ENCODE results near the gene EEF1B2. TPM values are rescaled to one million over a fixed set of nuclear protein-coding genes. Genes with fewer than 3 reads are reported as not detected.
"Not testable (repeated sequence)": the region's sequence is repeated elsewhere in the genome, so short reads cannot be mapped to it uniquely, and the experiment has no call there.

EEF1B2 gene
- total and polyA plus RNA-seq, 3 experiments from 2014 or later: 791 to 1,025 (median 1,019) TPM

- no peak overlapping the region for H3K27ac ChIP-seq (ENCODE audit: low read depth, low read length)
- H3K36me3 ChIP-seq (ENCODE audit: insufficient read depth, low read length): no peaks in the 10 kb centered on the region
- Mint-ChIP-seq H3K9me3 (no peaks in the 10 kb centered on the region), H3K4me3 (no peak overlapping the region), H3K36me3 (no peaks in the 10 kb centered on the region), H3K4me1 (no peaks in the 10 kb centered on the region), H3K27me3 (peaks cover 0 to 45% of the 10 kb centered on the region in 2 donors), H3K27ac (no peak overlapping the region)
- H3K4me1 ChIP-seq (ENCODE audit: insufficient read depth, low read length): no peaks in the 10 kb centered on the region
- CTCF ChIA-PET: interaction anchor here (0.7 kb wide), 1 partner anchor 586 kb away, joined by 3 read pairs; no protein-coding TSS in a partner anchor
- H3K9me3 ChIP-seq (ENCODE audit: low read length): no peaks in the 10 kb centered on the region
- POLR2A ChIA-PET: no interaction called here
- H3K27me3 ChIP-seq (ENCODE audit: insufficient read depth, low read length, poor library complexity, severe bottlenecking): no peaks in the 10 kb centered on the region
- H3K4me3 ChIP-seq (ENCODE audit: low read length): no peak overlapping the region
- DNase-seq: no peak
Measured at GRCh38 chr2:206192157-206192556, 32.5 kb downstream of the EEF1B2 start.

- Mint-ChIP-seq H3K36me3 (no peaks in the 10 kb centered on the region), H3K27ac (no peak overlapping the region), H3K9me3 (no peaks in the 10 kb centered on the region), H3K4me1 (no peaks in the 10 kb centered on the region), H3K4me3 (no peak overlapping the region), H3K27me3 (peaks cover 3 to 50% of the 10 kb centered on the region in 2 donors)
- DNase-seq: no peak
- no peaks in the 10 kb centered on the region for H3K36me3 ChIP-seq (ENCODE audit: insufficient read depth, low read length)
- H3K27ac ChIP-seq (ENCODE audit: low read depth, low read length): no peak overlapping the region
- no peaks in the 10 kb centered on the region for H3K27me3 ChIP-seq (ENCODE audit: insufficient read depth, low read length, poor library complexity, severe bottlenecking)
- no peak overlapping the region for H3K4me3 ChIP-seq (ENCODE audit: low read length)
- H3K9me3 ChIP-seq (ENCODE audit: low read length): no peaks in the 10 kb centered on the region
- ChIA-PET POLR2A (no interaction called here), CTCF (no interaction called here)
- no peaks in the 10 kb centered on the region for H3K4me1 ChIP-seq (ENCODE audit: insufficient read depth, low read length)
Measured at GRCh38 chr2:206193671-206194357, 34.1 kb downstream of the EEF1B2 start.

- Histone ChIP-seq H3K27ac (ENCODE audit: low read depth, low read length) (no peak overlapping the region), H3K4me1 (ENCODE audit: insufficient read depth, low read length) (no peaks in the 10 kb centered on the region), H3K9me3 (ENCODE audit: low read length) (no peaks in the 10 kb centered on the region), H3K27me3 (ENCODE audit: insufficient read depth, low read length, poor library complexity, severe bottlenecking) (no peaks in the 10 kb centered on the region), H3K36me3 (ENCODE audit: insufficient read depth, low read length) (no peaks in the 10 kb centered on the region), H3K4me3 (ENCODE audit: low read length) (no peak overlapping the region)
- no peaks in the 10 kb centered on the region for H3K4me1 Mint-ChIP-seq
- no peak overlapping the region for H3K4me3 Mint-ChIP-seq
- DNase-seq: no peak
- H3K27me3 Mint-ChIP-seq: peaks cover 10 to 42% of the 10 kb centered on the region in 2 donors
- H3K27ac Mint-ChIP-seq: no peak overlapping the region
- H3K36me3 Mint-ChIP-seq: no peaks in the 10 kb centered on the region
- H3K9me3 Mint-ChIP-seq: peaks cover 0 to 2% (median 0%) of the 10 kb centered on the region in 5 donors
- ChIA-PET POLR2A (no interaction called here), CTCF (no interaction called here)
Measured at GRCh38 chr2:206198677-206199076, 39.0 kb downstream of the EEF1B2 start.

GRCh38 chr2:206201075-206201848 is 41.6 kb downstream of the EEF1B2 start:
- Mint-ChIP-seq H3K27ac (no peak overlapping the region), H3K4me1 (no peaks in the 10 kb centered on the region), H3K9me3 (peaks cover 0 to 2% (median 0%) of the 10 kb centered on the region in 5 donors), H3K4me3 (no peak overlapping the region), H3K27me3 (peaks cover 10 to 36% of the 10 kb centered on the region in 2 donors), H3K36me3 (no peaks in the 10 kb centered on the region)
- Histone ChIP-seq H3K27me3 (ENCODE audit: insufficient read depth, low read length, poor library complexity, severe bottlenecking) (no peaks in the 10 kb centered on the region), H3K9me3 (ENCODE audit: low read length) (no peaks in the 10 kb centered on the region), H3K36me3 (ENCODE audit: insufficient read depth, low read length) (no peaks in the 10 kb centered on the region), H3K4me1 (ENCODE audit: insufficient read depth, low read length) (no peaks in the 10 kb centered on the region), H3K27ac (ENCODE audit: low read depth, low read length) (no peak overlapping the region), H3K4me3 (ENCODE audit: low read length) (no peak overlapping the region)
- no peak for DNase-seq
- ChIA-PET POLR2A (no interaction called here), CTCF (no interaction called here)

- Histone ChIP-seq H3K27ac (ENCODE audit: low read depth, low read length) (no peak overlapping the region), H3K36me3 (ENCODE audit: insufficient read depth, low read length) (no peaks in the 10 kb centered on the region), H3K9me3 (ENCODE audit: low read length) (no peaks in the 10 kb centered on the region), H3K4me1 (ENCODE audit: insufficient read depth, low read length) (no peaks in the 10 kb centered on the region), H3K4me3 (ENCODE audit: low read length) (no peak overlapping the region), H3K27me3 (ENCODE audit: insufficient read depth, low read length, poor library complexity, severe bottlenecking) (no peaks in the 10 kb centered on the region)
- no peaks in the 10 kb centered on the region for H3K36me3 Mint-ChIP-seq
- ChIA-PET POLR2A (no interaction called here), CTCF (interaction anchor here (0.7 kb wide), 1 partner anchor 195 kb away, joined by 3 read pairs; no protein-coding TSS in a partner anchor)
- H3K4me3 Mint-ChIP-seq: no peak overlapping the region
- H3K27me3 Mint-ChIP-seq: peaks cover 10 to 32% of the 10 kb centered on the region in 2 donors
- H3K9me3 Mint-ChIP-seq: peaks cover 0 to 2% (median 0%) of the 10 kb centered on the region in 5 donors
- H3K27ac Mint-ChIP-seq: no peak overlapping the region
- H3K4me1 Mint-ChIP-seq: no peaks in the 10 kb centered on the region
- DNase-seq: no peak
Measured at GRCh38 chr2:206202446-206202845, 42.8 kb downstream of the EEF1B2 start.

- CTCF ChIA-PET: interaction anchor here (0.7 kb wide), 1 partner anchor 196 kb away, joined by 3 read pairs; no protein-coding TSS in a partner anchor
- H3K4me3 Mint-ChIP-seq: no peak overlapping the region
- DNase-seq: no peak
Measured at GRCh38 chr2:206203331-206203730, 43.6 kb downstream of the EEF1B2 start.

GRCh38 chr2:206204710-206205109 is 45.0 kb downstream of the EEF1B2 start:
- Mint-ChIP-seq H3K4me1 (no peaks in the 10 kb centered on the region), H3K36me3 (no peaks in the 10 kb centered on the region), H3K4me3 (no peak overlapping the region), H3K27me3 (peaks cover 1 to 23% of the 10 kb centered on the region in 2 donors), H3K27ac (no peak overlapping the region), H3K9me3 (peaks cover 0 to 2% (median 0%) of the 10 kb centered on the region in 5 donors)
- Histone ChIP-seq H3K4me1 (ENCODE audit: insufficient read depth, low read length) (no peaks in the 10 kb centered on the region), H3K9me3 (ENCODE audit: low read length) (no peaks in the 10 kb centered on the region), H3K4me3 (ENCODE audit: low read length) (no peak overlapping the region), H3K36me3 (ENCODE audit: insufficient read depth, low read length) (no peaks in the 10 kb centered on the region), H3K27me3 (ENCODE audit: insufficient read depth, low read length, poor library complexity, severe bottlenecking) (no peaks in the 10 kb centered on the region), H3K27ac (ENCODE audit: low read depth, low read length) (no peak overlapping the region)
- POLR2A ChIA-PET: no interaction called here
- CTCF ChIA-PET: no interaction called here
- no peak for DNase-seq

More at GRCh38 chr2:206203331-206203730, 43.6 kb downstream of the EEF1B2 start:
- Histone ChIP-seq H3K36me3 (ENCODE audit: insufficient read depth, low read length) (no peaks in the 10 kb centered on the region), H3K4me1 (ENCODE audit: insufficient read depth, low read length) (no peaks in the 10 kb centered on the region), H3K27ac (ENCODE audit: low read depth, low read length) (no peak overlapping the region), H3K27me3 (ENCODE audit: insufficient read depth, low read length, poor library complexity, severe bottlenecking) (no peaks in the 10 kb centered on the region), H3K4me3 (ENCODE audit: low read length) (no peak overlapping the region), H3K9me3 (ENCODE audit: low read length) (no peaks in the 10 kb centered on the region)
- Mint-ChIP-seq H3K27me3 (peaks cover 7 to 28% of the 10 kb centered on the region in 2 donors), H3K27ac (no peak overlapping the region), H3K36me3 (no peaks in the 10 kb centered on the region), H3K4me1 (no peaks in the 10 kb centered on the region), H3K9me3 (peaks cover 0 to 2% (median 0%) of the 10 kb centered on the region in 5 donors)
- POLR2A ChIA-PET: no interaction called here

- H3K27me3 Mint-ChIP-seq; H3K9me3 ChIP-seq (ENCODE audit: low read length); H3K4me3 ChIP-seq (ENCODE audit: low read length); H3K27me3 ChIP-seq (ENCODE audit: insufficient read depth, low read length, poor library complexity, severe bottlenecking); DNase-seq; H3K4me1 ChIP-seq (ENCODE audit: insufficient read depth, low read length); H3K27ac Mint-ChIP-seq; H3K36me3 Mint-ChIP-seq; H3K36me3 ChIP-seq (ENCODE audit: insufficient read depth, low read length); POLR2A ChIA-PET; H3K27ac ChIP-seq (ENCODE audit: low read depth, low read length); H3K4me1 Mint-ChIP-seq; H3K9me3 Mint-ChIP-seq; H3K4me3 Mint-ChIP-seq: not testable (repeated sequence)
- CTCF ChIA-PET: interaction anchor here (1.0 kb wide), 1 partner anchor 45 kb away, joined by 3 read pairs; no protein-coding TSS in a partner anchor
Measured at GRCh38 chr2:206207316-206207715, 47.6 kb downstream of the EEF1B2 start.

Measured in CD8-positive, alpha-beta memory T cell (primary cell).